ENCODE data around the gene OSGEP. TPM values are rescaled to one million over a fixed set of nuclear protein-coding genes. Genes with fewer than 3 reads are reported as not detected.

The OSGEP gene
- total RNA-seq, 1 experiment from 2014 or later, result 26.6 TPM

GRCh38 chr14:20427231-20428009, 27.2 kb downstream of the OSGEP start:
- no peak for TF ChIP-seq CTCF (IDR thresholded peaks at IDR 0.05)
- no peak for TF ChIP-seq SIN3A (IDR thresholded peaks at IDR 0.05; ENCODE audit: borderline replicate concordance, insufficient read depth, low read depth, low read length)
- no peak for TF ChIP-seq TCF7L2 (IDR thresholded peaks at IDR 0.05; ENCODE audit: low read depth, low read length)
- TF ChIP-seq, protein P1, sequence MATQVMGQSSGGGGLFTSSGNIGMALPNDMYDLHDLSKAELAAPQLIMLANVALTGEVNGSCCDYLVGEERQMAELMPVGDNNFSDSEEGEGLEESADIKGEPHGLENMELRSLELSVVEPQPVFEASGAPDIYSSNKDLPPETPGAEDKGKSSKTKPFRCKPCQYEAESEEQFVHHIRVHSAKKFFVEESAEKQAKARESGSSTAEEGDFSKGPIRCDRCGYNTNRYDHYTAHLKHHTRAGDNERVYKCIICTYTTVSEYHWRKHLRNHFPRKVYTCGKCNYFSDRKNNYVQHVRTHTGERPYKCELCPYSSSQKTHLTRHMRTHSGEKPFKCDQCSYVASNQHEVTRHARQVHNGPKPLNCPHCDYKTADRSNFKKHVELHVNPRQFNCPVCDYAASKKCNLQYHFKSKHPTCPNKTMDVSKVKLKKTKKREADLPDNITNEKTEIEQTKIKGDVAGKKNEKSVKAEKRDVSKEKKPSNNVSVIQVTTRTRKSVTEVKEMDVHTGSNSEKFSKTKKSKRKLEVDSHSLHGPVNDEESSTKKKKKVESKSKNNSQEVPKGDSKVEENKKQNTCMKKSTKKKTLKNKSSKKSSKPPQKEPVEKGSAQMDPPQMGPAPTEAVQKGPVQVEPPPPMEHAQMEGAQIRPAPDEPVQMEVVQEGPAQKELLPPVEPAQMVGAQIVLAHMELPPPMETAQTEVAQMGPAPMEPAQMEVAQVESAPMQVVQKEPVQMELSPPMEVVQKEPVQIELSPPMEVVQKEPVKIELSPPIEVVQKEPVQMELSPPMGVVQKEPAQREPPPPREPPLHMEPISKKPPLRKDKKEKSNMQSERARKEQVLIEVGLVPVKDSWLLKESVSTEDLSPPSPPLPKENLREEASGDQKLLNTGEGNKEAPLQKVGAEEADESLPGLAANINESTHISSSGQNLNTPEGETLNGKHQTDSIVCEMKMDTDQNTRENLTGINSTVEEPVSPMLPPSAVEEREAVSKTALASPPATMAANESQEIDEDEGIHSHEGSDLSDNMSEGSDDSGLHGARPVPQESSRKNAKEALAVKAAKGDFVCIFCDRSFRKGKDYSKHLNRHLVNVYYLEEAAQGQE (IDR thresholded peaks at IDR 0.05; ENCODE audit: insufficient read depth in 1 of 2, low read depth in 2 of 2, low read length in 1 of 2), result no peak
- no peak for TF ChIP-seq POLR2AphosphoS5 (IDR thresholded peaks at IDR 0.05; ENCODE audit: low read depth, low read length)
- in situ Hi-C loops (cut with HindIII; ENCODE audit: low pct_unique_long_range_greater_than_20kb, low sequenced_read_pairs) (no loop called here), intact Hi-C loops (cut with micrococcal nuclease; ENCODE audit: unreplicated experiment) (no loop called here)
- no peak for DNase-seq (ENCODE audit: low read depth, low spot score)
- Histone ChIP-seq H3K9me3 (ENCODE audit: control insufficient read depth, insufficient read depth, low read depth, low read length) (no peaks in the 10 kb centered on the region), H3K4me3 (ENCODE audit: low read depth in 2 of 2, low read length in 2 of 2) (no peak overlapping the region), H3K27ac (ENCODE audit: low read length) (no peak overlapping the region), H3K4me1 (ENCODE audit: control insufficient read depth, insufficient read depth, low read length) (no peaks in the 10 kb centered on the region), H3K36me3 (ENCODE audit: control insufficient read depth, insufficient read depth, low read length) (no peaks in the 10 kb centered on the region), H3K27me3 (ENCODE audit: control insufficient read depth, insufficient read depth, low read length) (no peaks in the 10 kb centered on the region)
- no peak for ATAC-seq
- CTCF ChIA-PET, result no interaction called here
- no TSS peak for BruUV-seq (replicated peaks)
- POLR2A ChIA-PET, result no interaction called here

GRCh38 chr14:20424851-20425250, 29.8 kb downstream of the OSGEP start:
- no peak overlapping the region for H3K4me3 ChIP-seq (ENCODE audit: low read depth in 2 of 2, low read length in 2 of 2)
- DNase-seq (ENCODE audit: low read depth, low spot score) (no peak), ATAC-seq (no peak)
- no peaks in the 10 kb centered on the region for H3K27me3 ChIP-seq (ENCODE audit: control insufficient read depth, insufficient read depth, low read length)
- BruUV-seq (replicated peaks), result no TSS peak
- intact Hi-C loops (cut with micrococcal nuclease; ENCODE audit: unreplicated experiment), result no loop called here
- no peaks in the 10 kb centered on the region for H3K36me3 ChIP-seq (ENCODE audit: control insufficient read depth, insufficient read depth, low read length)
- POLR2A ChIA-PET, result interaction anchor here (0.7 kb wide), 1 partner anchor 17 kb away, joined by 3 read pairs; no protein-coding TSS in a partner anchor
- CTCF ChIA-PET, result no interaction called here
- no peak overlapping the region for H3K27ac ChIP-seq (ENCODE audit: low read length)
- no peaks in the 10 kb centered on the region for H3K9me3 ChIP-seq (ENCODE audit: control insufficient read depth, insufficient read depth, low read depth, low read length)
- no peaks in the 10 kb centered on the region for H3K4me1 ChIP-seq (ENCODE audit: control insufficient read depth, insufficient read depth, low read length)
- TF ChIP-seq POLR2AphosphoS5 (IDR thresholded peaks at IDR 0.05; ENCODE audit: low read depth, low read length), result no peak
- no peak for TF ChIP-seq SIN3A (IDR thresholded peaks at IDR 0.05; ENCODE audit: borderline replicate concordance, insufficient read depth, low read depth, low read length)
- TF ChIP-seq, protein P1 (IDR thresholded peaks at IDR 0.05; ENCODE audit: insufficient read depth in 1 of 2, low read depth in 2 of 2, low read length in 1 of 2), result no peak
- TF ChIP-seq TCF7L2 (IDR thresholded peaks at IDR 0.05; ENCODE audit: low read depth, low read length), result no peak
- TF ChIP-seq CTCF (IDR thresholded peaks at IDR 0.05), result no peak
- in situ Hi-C loops (cut with HindIII; ENCODE audit: low pct_unique_long_range_greater_than_20kb, low sequenced_read_pairs), result no loop called here

Data from Panc1 (cell line).